D721Med (cell line): ENCODE results near the gene TRAF4.

ENCODE experiments used
- DNase-seq: peaks from one replicate; pipeline ENCODE4 v3.0.0; 2011; ENCODE audit warnings: low spot score; ENCODE audit not compliant: insufficient read length
- FAIRE-seq: peaks from 2 replicates; lab custom pipeline; 2011; peaks lifted over from hg19 to GRCh38; lab: Jason Lieb, UNC
- TF ChIP-seq, protein P1 (sequence below): IDR thresholded peaks from 2 replicates; pipeline ENCODE4 v1.5.1; 2012; ENCODE audit warnings: mild to moderate bottlenecking, control low read depth; ENCODE audit not compliant: insufficient read depth; ENCODE audit errors: missing control alignments

Gene TRAF4

DNA sequence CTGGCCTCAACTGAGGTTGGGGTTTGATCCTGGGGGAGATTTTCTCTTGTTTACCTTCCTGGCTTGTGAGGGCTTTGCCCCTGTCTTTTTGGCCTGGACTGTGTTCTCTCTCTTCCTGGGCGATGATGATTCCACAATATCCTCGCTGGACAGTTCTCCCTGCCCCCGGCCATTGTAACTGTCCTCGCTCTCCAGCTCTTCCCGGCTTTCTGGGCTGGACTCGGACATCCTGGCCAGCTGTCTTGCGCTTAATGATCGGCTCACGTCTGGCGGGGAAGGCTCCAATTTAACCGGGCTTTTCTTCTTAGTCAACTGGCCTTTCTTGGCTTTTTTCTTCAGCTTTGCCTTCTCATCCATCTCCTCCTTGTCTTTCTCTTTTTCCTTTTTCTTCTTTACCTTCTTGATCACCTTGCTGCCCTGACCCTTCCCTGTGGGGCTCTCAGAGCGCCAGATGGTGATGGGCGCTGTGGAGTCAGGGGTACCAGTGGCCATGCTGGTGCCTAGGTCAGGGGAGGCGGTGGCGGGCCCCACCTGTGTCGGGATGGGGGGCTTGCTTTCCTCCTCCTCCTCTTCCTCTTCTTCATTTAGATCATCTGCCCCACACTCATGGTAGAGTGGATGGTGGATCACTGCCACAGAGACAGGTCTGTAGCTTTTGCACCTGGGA, 40.1 kb upstream of the TRAF4 start:
- DNase-seq, result no peak
- TF ChIP-seq, protein P1, sequence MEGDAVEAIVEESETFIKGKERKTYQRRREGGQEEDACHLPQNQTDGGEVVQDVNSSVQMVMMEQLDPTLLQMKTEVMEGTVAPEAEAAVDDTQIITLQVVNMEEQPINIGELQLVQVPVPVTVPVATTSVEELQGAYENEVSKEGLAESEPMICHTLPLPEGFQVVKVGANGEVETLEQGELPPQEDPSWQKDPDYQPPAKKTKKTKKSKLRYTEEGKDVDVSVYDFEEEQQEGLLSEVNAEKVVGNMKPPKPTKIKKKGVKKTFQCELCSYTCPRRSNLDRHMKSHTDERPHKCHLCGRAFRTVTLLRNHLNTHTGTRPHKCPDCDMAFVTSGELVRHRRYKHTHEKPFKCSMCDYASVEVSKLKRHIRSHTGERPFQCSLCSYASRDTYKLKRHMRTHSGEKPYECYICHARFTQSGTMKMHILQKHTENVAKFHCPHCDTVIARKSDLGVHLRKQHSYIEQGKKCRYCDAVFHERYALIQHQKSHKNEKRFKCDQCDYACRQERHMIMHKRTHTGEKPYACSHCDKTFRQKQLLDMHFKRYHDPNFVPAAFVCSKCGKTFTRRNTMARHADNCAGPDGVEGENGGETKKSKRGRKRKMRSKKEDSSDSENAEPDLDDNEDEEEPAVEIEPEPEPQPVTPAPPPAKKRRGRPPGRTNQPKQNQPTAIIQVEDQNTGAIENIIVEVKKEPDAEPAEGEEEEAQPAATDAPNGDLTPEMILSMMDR, result no peak
- no peak for FAIRE-seq

DNA sequence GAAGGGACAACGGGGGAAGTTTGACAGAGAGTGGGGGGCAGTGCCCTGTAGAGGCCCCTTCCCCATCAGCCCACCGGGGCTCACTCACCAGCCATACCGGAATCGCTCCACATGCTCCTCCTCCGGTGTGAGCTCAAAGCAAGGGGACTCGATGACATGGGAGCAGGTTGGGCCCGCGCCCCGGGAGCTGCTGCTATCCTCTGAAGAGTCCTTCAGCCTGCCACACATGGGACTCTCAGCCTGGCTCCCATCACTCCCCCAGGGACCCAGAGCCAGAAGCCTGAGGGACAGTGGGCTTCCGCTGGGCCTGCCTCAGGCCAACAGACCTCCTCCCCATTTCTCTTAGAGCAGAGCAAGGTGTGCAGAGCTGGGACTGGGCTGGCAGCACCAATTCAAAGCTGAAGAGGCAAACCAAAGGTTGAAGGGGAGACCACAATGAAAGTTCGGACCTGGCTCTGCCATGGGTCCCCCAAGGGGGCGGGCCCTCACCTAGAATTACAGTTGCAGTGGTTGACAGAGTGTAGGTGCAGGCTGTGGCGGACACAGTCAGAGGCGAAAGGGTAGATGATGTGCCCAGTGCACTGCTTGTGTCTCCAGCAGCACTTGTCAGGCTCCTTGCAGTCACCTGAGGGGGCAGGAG, 39.5 kb upstream of the TRAF4 start:
- FAIRE-seq, result no peak
- no peak for DNase-seq
- TF ChIP-seq, protein P1, result no peak

DNA sequence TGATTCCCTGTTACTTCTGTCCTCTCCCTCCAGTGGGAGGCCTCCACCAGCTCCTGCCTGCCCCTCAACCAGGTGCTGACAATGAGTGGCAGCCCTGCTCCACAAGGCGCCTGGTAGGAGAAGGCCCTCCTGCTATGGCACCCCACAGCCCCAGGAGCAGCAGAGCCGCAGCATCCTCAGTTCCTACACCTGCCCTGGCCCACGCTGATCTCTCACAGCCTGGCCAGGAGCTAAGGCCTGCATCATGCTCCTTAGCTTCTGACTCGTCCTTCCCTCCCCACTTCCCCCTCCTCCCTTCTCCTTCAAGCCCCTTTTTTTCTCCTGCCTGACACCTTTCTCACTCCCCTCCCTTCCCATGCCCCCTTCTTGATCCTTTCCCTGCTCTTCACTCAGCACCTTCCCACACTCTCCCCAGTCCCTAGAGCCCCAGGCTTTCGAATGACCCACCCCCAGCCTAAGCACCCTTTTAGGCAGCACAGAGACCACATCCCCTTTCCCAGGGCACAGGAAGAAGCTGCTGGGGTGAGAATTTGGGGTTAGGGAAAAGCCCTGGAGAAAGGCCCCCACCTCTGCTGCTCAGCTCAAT, 38.6 kb upstream of the TRAF4 start:
- FAIRE-seq (no peak), DNase-seq (no peak)
- TF ChIP-seq, protein P1, result no peak

DNA sequence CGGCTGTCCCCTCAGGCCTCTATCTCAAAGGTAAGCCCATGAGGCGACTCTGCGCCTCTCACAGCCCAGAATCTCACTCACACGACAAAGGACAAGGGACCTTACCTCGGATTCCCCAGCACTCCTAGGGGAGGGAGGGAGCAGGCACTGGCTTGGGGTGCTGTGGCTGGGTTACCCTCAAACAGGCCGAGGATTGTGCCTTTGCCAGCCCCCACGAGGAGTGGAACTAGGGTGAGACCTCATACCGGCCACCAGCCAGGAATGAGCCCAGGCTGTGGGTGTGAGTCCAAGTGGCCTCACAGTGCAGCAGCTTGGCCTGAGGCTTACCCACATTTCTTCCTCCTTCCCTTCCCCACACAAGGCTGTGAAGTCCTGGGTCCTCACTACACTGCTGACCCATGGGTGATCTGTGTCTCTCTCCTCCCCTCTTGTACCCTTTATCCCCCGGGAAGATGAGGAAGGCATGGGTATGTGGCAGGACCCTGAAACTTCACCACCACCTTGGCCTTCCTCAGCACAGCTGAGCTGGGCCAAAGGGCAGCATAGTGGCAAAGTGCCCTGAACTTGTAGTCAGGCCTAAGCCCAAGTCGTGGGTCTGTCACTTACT, 38.0 kb upstream of the TRAF4 start:
- DNase-seq (no peak), FAIRE-seq (no peak)

DNA sequence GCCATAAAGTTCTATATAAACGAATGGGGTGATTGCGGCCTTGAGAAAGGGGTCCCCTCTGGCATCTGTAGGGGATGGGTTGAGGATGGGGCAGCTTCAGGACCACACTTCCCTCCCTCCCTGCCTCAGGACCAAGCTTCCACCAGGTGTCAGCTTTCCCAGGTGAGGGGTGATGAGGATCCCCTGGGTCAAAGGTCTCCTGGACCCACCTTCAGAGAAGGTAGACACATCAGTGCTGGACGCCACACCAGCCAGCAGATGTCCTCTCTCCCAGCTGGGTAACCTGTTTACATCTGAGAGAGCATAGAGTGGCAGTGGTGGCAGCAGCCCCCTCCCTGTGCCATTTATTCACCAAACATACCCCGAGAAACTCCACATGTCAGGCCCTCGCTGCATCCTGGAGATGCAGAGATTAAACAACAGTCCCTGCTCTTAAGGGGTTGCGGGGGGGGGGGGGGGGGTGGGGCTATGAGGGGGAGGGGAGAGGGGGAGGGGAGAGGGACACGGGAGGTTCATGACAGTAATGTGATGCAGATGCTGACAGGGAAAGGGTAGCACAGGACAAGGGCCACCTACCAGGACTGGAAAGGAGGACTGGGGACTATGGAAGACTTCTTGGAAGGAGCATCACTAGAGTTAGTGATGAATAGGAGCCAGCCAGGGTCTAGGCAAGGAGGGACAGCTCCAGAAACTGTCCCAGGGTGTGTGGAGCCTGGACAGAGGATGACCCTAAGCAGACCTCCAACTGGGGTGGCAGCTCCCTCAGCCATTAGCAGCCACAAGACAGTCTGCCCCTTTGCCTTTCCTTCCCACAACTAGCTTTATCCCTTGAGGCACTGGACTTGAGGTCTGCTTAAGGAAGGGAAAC, 37.1 kb upstream of the TRAF4 start:
- TF ChIP-seq, protein P1, result no peak
- no peak for DNase-seq
- FAIRE-seq, result no peak

More for the DNA sequence above, 38.0 kb upstream of the TRAF4 start:
- TF ChIP-seq, protein P1, result no peak

DNA sequence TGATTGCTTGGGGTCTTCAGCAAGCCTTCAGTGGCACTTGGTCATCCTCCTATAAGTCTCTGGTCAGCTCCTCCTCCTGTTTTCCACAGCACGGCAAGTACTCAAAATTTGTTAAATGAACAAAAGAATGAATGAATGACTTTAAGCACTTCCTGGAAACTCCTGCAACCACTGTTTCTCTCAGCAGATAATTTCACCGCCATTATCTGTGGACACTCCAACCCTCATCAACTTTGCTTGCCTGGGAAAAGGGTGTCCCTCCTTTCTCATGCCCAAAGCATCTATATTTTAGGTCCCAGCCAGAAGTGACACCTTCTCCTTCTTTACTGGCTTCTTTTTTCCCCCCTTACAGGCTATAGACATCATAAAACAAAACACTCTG, 36.5 kb upstream of the TRAF4 start:
- no peak for DNase-seq
- TF ChIP-seq, protein P1, result no peak
- no peak for FAIRE-seq
